GM23338 (cell line): Measurements from ENCODE around the gene IGF1R. TPM values are rescaled to one million over a fixed set of nuclear protein-coding genes. Genes with fewer than 3 reads are reported as not detected.

Experiments
- ATAC-seq: fragments of 200-7000 bp; cut with Tn5 transposase; 3 replicates; pipeline ENCODE4 v1.9.1; 2020
- DNase-seq: peaks from one replicate; pipeline ENCODE4 v3.0.0-alpha.2; 2015; ENCODE audit warnings: low spot score
- H2AFZ ChIP-seq: fragments of 200-600 bp; sonication (generic); 2 replicates; pipeline ENCODE4 v1.8.0; 2016; ENCODE audit warnings: antibody characterized with exemption, mild to moderate bottlenecking, moderate library complexity
- H3F3A ChIP-seq: fragments of 200-600 bp; sonication (generic); replicated peaks from 2 replicates; pipeline ENCODE4 v1.8.0; 2017; ENCODE audit warnings: antibody characterized with exemption, mixed run types, low read depth
- H3K27ac ChIP-seq: fragments of 200-600 bp; sonication (generic); 2 replicates; pipeline ENCODE4 v1.6.1; 2016; ENCODE audit warnings: low read depth
- H3K27me3 ChIP-seq: fragments of 200-600 bp; sonication (generic); 2 replicates; pipeline ENCODE4 v1.8.0; 2016; ENCODE audit warnings: mild to moderate bottlenecking, mixed run types, moderate library complexity; ENCODE audit not compliant: insufficient read depth
- H3K36me3 ChIP-seq: fragments of 200-600 bp; sonication (generic); 2 replicates; pipeline ENCODE4 v1.8.0; 2016; ENCODE audit warnings: mild to moderate bottlenecking; ENCODE audit not compliant: insufficient read depth
- H3K4me1 ChIP-seq: fragments of 200-600 bp; sonication (generic); 2 replicates; pipeline ENCODE4 v1.8.0; 2016; ENCODE audit warnings: mild to moderate bottlenecking, moderate library complexity; ENCODE audit not compliant: insufficient read depth
- H3K4me2 ChIP-seq: fragments of 200-600 bp; sonication (generic); 2 replicates; pipeline ENCODE4 v1.7.1; 2017; ENCODE audit warnings: mixed run types
- H3K4me3 ChIP-seq: fragments of 200-600 bp; sonication (generic); 2 replicates; pipeline ENCODE4 v1.6.1; 2016; ENCODE audit warnings: mixed run types
- H3K79me2 ChIP-seq: fragments of 200-600 bp; sonication (generic); replicated peaks from 2 replicates; pipeline ENCODE4 v1.8.0; 2017; ENCODE audit warnings: mild to moderate bottlenecking; ENCODE audit not compliant: insufficient read depth
- H3K9me2 ChIP-seq: fragments of 200-600 bp; sonication (generic); 2 replicates; pipeline ENCODE4 v1.8.0; 2017; ENCODE audit not compliant: insufficient read depth
- H4K20me1 ChIP-seq: fragments of 200-600 bp; sonication (generic); replicated peaks from 2 replicates; pipeline ENCODE4 v1.8.0; 2017; ENCODE audit warnings: mild to moderate bottlenecking; ENCODE audit not compliant: insufficient read depth
- H3K27ac Mint-ChIP-seq: 2 replicates; pipeline ENCODE4 v1.8.0; 2020; ENCODE audit warnings: inconsistent platforms, mild to moderate bottlenecking, moderate library complexity, mixed read lengths
- H3K27me3 Mint-ChIP-seq: 3 replicates; pipeline ENCODE4 v1.8.0; 2022; ENCODE audit warnings: low read depth, mild to moderate bottlenecking, moderate library complexity, mixed read lengths, inconsistent platforms; ENCODE audit not compliant: insufficient read depth, poor library complexity
- H3K36me3 Mint-ChIP-seq: 3 replicates; pipeline ENCODE4 v1.8.0; 2021; ENCODE audit warnings: low read depth, mild to moderate bottlenecking, inconsistent platforms, moderate library complexity, mixed read lengths
- H3K4me1 Mint-ChIP-seq: 3 replicates; pipeline ENCODE4 v1.8.0; 2020; ENCODE audit warnings: mild to moderate bottlenecking, inconsistent platforms, mixed read lengths
- H3K4me3 Mint-ChIP-seq: 3 replicates; pipeline ENCODE4 v1.8.0; 2021; ENCODE audit warnings: moderate library complexity, mild to moderate bottlenecking, inconsistent platforms, mixed read lengths
- H3K9me3 Mint-ChIP-seq: 3 replicates; pipeline ENCODE4 v1.8.0; 2020; ENCODE audit warnings: moderate library complexity, mild to moderate bottlenecking, inconsistent platforms, mixed read lengths
- CREB1 ChIP-seq: fragments of 250-450 bp; sonication (Bioruptor Pico); IDR thresholded peaks from 2 replicates; pipeline ENCODE4 v1.5.0; 2020; ENCODE audit warnings: low read depth, mild to moderate bottlenecking, moderate library complexity
- CTCF ChIP-seq, 2 experiments: fragments of 200-600 bp in 1 of 2; sonication (generic) in 1 of 2; conservative IDR thresholded peaks; 2 replicates each; pipeline versions ENCODE4 v1.5.1 to v1.6.1; 2016 to 2017; ENCODE audit warnings: antibody characterized with exemption in 2 of 2, low read depth in 2 of 2, mild to moderate bottlenecking in 2 of 2, moderate library complexity in 1 of 2
- EZH2 ChIP-seq: fragments of 200-600 bp; sonication (generic); IDR thresholded peaks from one replicate; pipeline ENCODE4 v1.8.0; 2017; ENCODE audit warnings: antibody characterized with exemption, mild to moderate bottlenecking, low read depth; ENCODE audit not compliant: unreplicated experiment
- EZH2phosphoT487 ChIP-seq: fragments of 200-600 bp; sonication (generic); IDR thresholded peaks from one replicate; pipeline ENCODE4 v1.8.1; 2018; ENCODE audit warnings: antibody characterized with exemption; ENCODE audit not compliant: unreplicated experiment
- JUNB ChIP-seq: IDR thresholded peaks from one replicate; pipeline ENCODE4 v1.6.1; 2016; ENCODE audit warnings: antibody characterized with exemption; ENCODE audit not compliant: unreplicated experiment
- NANOG ChIP-seq: IDR thresholded peaks from 2 replicates; pipeline ENCODE4 v1.6.1; 2016; ENCODE audit warnings: antibody characterized with exemption, borderline replicate concordance
- POLR2AphosphoS5 ChIP-seq: IDR thresholded peaks from 2 replicates; pipeline ENCODE4 v1.6.1; 2016; ENCODE audit warnings: antibody characterized with exemption, low read depth
- STAT1 ChIP-seq: IDR thresholded peaks from one replicate; pipeline ENCODE4 v1.6.1; 2016; ENCODE audit warnings: antibody characterized with exemption; ENCODE audit not compliant: unreplicated experiment
- ZNF114 ChIP-seq: fragments of 250-450 bp; sonication (Bioruptor Pico); IDR thresholded peaks from 2 replicates; pipeline ENCODE4 v1.5.0; 2020; ENCODE audit warnings: mild to moderate bottlenecking, moderate library complexity
- ZNF331 ChIP-seq: fragments of 250-450 bp; sonication (Bioruptor Pico); IDR thresholded peaks from 2 replicates; pipeline ENCODE4 v1.5.0; 2020; ENCODE audit warnings: low read depth, mild to moderate bottlenecking, moderate library complexity
- ZNF462 ChIP-seq: fragments of 250-450 bp; sonication (Bioruptor Pico); IDR thresholded peaks from 2 replicates; pipeline ENCODE4 v1.5.0; 2020; ENCODE audit warnings: mild to moderate bottlenecking, moderate library complexity
- polyA plus RNA-seq: library from polyadenylated mRNA; unstranded; fragments of >200 nt; fragmentation: Nextera tagmentation; extraction: Ambion mirVana; gene quantifications from 2 replicates; pipeline ENCODE4 v1.2.1, GENCODE V29; 2016
- total RNA-seq: library from RNA; depleted of rRNA; stranded (reverse); fragments of >200 nt; shearing (Covaris generic); gene quantifications from 2 replicates; pipeline ENCODE4 v1.2.3, GENCODE V29; 2014
- TF ChIP-seq, protein P1 (sequence below): IDR thresholded peaks from one replicate; pipeline ENCODE4 v1.6.1; 2018; ENCODE audit warnings: antibody characterized with exemption; ENCODE audit not compliant: unreplicated experiment
- TF ChIP-seq, protein P2 (sequence below): IDR thresholded peaks from 2 replicates; pipeline ENCODE4 v1.6.1; 2016; ENCODE audit warnings: antibody characterized with exemption

The IGF1R gene
- total and polyA plus RNA-seq, 2 experiments from 2014 or later = 20.4 to 92.2 TPM

DNA sequence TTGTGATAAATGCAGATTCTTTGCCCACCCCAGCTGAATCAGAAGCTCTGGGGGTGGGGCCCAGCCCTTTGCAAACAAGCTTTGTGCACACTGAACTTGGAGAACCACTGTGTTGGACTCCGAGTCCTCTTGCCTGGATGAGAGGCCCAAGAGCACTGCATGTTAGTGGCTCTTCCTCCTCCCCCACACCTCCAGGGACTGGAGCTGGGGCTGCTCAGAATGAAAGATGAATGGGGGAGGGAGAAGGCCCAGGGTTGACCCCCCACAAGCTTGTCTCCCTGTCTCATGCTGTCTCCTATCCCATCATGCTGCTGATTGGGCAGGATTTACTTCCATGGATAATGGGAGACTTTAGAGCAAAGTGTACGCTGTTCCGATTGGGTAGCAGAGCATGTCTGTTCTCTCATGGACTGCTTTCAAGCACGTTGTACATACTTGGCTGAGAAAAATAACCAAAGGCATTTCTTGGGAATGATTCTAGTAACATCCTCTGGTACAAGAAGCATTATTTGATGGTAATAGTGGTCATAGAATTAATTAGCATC, 259.7 kb downstream of the IGF1R start:
- Histone ChIP-seq H3K79me2 (peaks cover 35% of the 10 kb centered on the region), H3K4me2 (no peak overlapping the region), H3K4me3 (no peak overlapping the region), H3K27ac (no peak overlapping the region), H4K20me1 (peaks cover 28% of the 10 kb centered on the region; the same call in 1 of the 2 replicates), H3F3A (no peaks in the 10 kb centered on the region; the same call in 1 of the 2 replicates), H3K9me2 (no peaks in the 10 kb centered on the region), H3K36me3 (peaks cover 18% of the 10 kb centered on the region; the same call in 1 of the 2 replicates), H2AFZ (no peak overlapping the region), H3K27me3 (no peaks in the 10 kb centered on the region), H3K4me1 (peaks cover 6% of the 10 kb centered on the region)
- TF ChIP-seq, protein P1, sequence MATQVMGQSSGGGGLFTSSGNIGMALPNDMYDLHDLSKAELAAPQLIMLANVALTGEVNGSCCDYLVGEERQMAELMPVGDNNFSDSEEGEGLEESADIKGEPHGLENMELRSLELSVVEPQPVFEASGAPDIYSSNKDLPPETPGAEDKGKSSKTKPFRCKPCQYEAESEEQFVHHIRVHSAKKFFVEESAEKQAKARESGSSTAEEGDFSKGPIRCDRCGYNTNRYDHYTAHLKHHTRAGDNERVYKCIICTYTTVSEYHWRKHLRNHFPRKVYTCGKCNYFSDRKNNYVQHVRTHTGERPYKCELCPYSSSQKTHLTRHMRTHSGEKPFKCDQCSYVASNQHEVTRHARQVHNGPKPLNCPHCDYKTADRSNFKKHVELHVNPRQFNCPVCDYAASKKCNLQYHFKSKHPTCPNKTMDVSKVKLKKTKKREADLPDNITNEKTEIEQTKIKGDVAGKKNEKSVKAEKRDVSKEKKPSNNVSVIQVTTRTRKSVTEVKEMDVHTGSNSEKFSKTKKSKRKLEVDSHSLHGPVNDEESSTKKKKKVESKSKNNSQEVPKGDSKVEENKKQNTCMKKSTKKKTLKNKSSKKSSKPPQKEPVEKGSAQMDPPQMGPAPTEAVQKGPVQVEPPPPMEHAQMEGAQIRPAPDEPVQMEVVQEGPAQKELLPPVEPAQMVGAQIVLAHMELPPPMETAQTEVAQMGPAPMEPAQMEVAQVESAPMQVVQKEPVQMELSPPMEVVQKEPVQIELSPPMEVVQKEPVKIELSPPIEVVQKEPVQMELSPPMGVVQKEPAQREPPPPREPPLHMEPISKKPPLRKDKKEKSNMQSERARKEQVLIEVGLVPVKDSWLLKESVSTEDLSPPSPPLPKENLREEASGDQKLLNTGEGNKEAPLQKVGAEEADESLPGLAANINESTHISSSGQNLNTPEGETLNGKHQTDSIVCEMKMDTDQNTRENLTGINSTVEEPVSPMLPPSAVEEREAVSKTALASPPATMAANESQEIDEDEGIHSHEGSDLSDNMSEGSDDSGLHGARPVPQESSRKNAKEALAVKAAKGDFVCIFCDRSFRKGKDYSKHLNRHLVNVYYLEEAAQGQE = no peak
- TF ChIP-seq ZNF462 (CRISPR knock-in tag) (no peak), POLR2AphosphoS5 (no peak), JUNB (no peak), ZNF331 (CRISPR knock-in tag) (no peak), CREB1 (CRISPR knock-in tag) (no peak), ZNF114 (CRISPR knock-in tag) (no peak), NANOG (no peak), STAT1 (no peak), EZH2 (no peak), CTCF (conservative IDR thresholded peaks at IDR 0.05; ENCODE audit: low read depth in 2 of 2) (no peak), EZH2phosphoT487 (no peak)
- TF ChIP-seq, protein P2, sequence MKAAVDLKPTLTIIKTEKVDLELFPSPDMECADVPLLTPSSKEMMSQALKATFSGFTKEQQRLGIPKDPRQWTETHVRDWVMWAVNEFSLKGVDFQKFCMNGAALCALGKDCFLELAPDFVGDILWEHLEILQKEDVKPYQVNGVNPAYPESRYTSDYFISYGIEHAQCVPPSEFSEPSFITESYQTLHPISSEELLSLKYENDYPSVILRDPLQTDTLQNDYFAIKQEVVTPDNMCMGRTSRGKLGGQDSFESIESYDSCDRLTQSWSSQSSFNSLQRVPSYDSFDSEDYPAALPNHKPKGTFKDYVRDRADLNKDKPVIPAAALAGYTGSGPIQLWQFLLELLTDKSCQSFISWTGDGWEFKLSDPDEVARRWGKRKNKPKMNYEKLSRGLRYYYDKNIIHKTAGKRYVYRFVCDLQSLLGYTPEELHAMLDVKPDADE = no peak
- Mint-ChIP-seq H3K27me3 (no peaks in the 10 kb centered on the region), H3K27ac (no peak overlapping the region), H3K4me3 (no peak overlapping the region), H3K36me3 (peaks cover 42% of the 10 kb centered on the region), H3K4me1 (peaks cover 20% of the 10 kb centered on the region), H3K9me3 (0 out of 3 replicates have a peak, but pooled peaks cover 2% of the 10 kb centered on the region)
- no peak for ATAC-seq
- DNase-seq = no peak
